GM18907 (cell line): ENCODE results near the gene HMCN1.

Experiments
- ATAC-seq: cut with Tn5 transposase; IDR thresholded peaks from one replicate; pipeline ENCODE4 v1.9.1; 2021; ENCODE audit warnings: mild to moderate bottlenecking, moderate library complexity; ENCODE audit not compliant: unreplicated experiment

The HMCN1 gene

DNA sequence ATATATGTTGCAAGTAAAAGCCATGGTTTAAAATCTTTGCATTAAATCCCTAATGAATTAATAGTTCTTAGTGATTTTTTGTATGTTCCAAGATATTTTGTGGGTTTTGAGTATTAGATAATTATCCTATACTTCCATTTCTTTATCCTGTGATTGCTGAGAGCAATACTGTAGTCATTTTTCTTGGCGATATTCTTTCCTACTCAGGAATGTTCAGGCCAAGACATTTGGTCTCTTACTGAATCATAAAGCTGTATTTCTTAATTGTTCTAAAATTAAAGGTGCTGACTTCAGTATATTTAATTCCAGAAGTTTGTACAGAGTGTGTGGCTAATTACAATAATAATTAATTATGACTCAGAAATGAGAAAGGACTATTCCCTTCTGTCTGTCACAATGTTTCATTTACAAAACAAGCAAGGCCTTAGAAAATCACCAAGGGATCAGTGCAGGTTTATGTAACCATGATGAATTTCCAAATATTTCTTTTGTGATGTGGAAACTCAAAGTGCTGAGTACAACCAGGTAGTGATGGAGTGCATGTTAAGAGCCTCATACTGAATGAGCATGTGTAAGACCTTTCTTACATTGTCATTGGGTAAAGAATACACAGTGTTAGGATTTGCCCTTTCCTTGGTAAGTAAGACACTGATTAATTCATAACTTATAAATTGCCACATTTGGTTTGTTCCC is 161.2 kb downstream of the HMCN1 start:
- no peak for ATAC-seq

DNA sequence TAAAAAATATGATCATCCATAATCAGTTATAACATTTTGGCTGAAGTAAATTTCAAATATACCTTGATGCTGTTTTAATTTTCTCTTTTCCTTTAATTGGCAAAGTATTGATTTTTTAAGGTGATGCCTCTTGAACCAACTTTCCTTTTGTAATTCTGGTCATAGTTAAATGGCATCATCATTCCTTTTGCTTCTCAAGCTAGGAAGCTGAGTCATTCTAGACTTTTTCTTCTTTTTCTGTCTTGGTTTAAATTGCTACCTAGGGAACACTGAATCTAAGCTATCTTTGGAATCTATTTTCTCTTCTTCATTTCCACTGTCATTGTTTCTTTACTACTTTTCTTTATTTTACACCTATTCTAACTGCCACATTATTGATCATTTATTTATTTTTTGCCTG is 162.7 kb downstream of the HMCN1 start:
- ATAC-seq, result no peak

GRCh38 chr1:185906186-185906585 is 172.0 kb downstream of the HMCN1 start:
- ATAC-seq, result no peak

DNA sequence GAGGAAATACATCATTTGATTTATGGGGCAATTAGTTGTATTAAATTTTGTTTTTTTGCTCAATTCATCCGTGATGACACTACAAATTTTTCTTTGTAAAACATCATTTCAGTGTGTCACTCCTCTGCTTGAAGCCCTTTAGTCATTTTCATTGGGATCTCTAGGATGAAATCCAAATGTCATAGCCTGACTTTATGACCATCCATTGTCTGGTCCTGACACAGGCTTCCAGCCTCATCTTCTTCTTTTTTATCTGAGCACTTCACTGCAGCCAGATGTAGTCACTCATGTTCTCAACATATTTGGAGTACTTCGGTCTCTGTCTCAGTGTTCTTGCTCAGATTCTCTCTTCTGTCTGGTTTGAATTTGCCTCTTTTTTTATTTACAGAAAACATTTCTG is 173.1 kb downstream of the HMCN1 start:
- no peak for ATAC-seq

DNA sequence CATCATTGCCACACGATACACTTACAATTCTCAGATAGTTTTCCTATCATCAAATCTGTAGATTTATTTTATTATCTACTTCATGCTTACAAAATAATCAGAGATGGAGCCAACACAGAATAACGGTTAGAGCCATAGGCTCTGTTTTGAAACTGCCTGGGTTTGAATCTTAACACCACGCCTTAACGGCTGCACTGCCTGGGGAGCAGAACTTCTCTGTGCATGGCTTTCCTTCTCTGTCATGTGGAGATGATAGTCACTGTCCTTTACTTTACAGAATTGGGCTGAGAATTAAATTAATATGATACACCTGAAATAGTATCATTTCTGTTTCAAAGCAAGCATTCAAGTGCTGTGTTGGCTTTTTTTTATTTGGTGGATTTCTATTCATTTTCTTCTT is 177.8 kb downstream of the HMCN1 start:
- no peak for ATAC-seq

DNA sequence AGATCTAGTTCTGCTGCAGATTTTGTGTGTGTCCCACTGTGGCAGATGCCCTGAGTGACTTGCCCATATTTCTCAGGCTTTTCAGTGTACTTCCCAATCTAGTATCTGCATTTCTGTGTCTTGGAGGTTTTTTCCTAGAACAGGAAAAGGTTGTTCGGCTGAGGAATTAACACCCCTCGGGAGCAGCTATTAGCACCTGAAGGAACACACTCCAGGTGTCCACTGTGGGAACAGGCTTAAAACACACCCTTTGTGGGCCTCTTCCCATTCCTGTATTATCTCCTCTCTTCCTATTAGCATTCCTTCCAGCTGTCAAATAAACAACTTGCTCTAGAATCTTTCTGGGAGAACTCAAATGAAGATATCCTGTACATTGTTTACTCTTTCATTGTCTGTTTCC is 178.3 kb downstream of the HMCN1 start:
- no peak for ATAC-seq

DNA sequence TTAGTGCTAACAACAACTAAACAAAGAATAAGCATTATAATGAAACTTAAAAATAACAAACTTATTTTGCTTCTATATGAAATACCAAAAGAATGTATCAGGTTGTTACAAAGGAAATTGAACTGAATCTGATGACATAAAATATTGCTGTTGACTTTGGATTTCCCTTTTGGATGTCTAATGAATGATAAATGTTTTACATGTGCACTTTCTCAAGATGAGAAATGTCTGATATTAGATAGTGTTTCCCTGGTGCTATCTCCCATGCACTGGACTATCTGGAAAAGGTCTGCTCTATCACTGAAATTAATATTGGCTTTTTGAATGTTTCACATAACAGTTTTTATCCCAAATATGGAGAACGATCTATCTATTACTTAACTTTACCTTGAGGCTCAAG is 179.9 kb downstream of the HMCN1 start:
- no peak for ATAC-seq

DNA sequence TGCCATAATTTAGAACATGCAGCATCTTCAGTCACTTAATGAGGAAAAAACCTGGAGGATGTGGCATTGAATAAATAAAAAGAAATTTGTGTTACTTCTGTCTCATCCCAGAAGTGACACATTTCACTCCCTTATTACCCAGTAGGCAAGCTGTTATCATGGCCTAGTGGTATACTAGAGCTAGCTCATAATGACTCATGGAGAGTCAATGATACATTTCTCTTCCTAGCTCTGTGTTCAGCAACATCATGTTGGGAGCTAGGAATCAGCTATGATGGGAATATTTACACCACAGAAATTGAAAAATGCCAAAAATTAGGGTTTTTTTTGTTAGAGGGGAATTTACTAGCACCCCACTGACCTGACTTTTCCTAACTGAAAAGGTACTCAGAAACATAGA is 182.7 kb downstream of the HMCN1 start:
- no peak for ATAC-seq

DNA sequence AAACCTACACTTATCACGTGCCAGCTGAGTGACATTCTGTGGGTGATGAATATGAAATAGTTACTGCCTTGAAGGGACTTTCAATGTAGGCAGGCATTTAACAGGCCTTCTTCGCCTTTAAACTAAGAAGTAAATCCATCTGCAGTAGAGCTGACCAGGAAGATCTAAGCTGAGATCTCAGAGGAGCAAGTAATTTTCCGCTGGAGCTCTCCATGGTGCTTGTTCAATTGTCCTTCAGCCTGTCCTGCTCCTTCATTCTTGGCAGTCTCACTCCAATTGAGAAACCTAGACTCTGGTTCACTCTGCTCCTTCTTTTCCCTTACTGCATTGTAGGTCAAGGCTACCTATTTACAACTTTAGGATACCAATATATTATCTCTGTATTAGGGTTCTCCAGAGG is 183.5 kb downstream of the HMCN1 start:
- no peak for ATAC-seq

- ATAC-seq, result peak; percentile 79
Observed at GRCh38 chr1:185920602-185921001, 186.4 kb downstream of the HMCN1 start.

GRCh38 chr1:185921636-185922035 is 187.4 kb downstream of the HMCN1 start:
- no peak for ATAC-seq

GRCh38 chr1:185926588-185926987 is 192.4 kb downstream of the HMCN1 start:
- no peak for ATAC-seq

DNA sequence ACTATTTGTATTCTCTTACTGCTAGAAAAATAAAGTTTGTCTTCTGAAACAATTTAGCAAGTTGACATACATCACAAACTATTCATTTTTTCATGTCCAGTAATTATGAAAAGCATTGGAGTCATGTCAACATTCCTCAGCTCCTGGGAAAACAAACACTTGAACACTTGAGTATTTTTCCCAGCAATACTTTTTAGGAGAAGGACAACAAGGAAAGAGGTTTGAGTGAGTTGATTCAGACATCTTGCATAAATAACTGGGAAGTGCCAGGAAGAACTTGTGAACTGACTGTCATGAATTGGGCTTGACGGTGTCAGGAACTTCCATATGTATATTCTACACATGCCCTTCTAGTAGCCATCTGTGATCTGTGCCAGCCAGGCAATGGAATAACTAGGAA is 195.6 kb downstream of the HMCN1 start:
- ATAC-seq, result no peak

DNA sequence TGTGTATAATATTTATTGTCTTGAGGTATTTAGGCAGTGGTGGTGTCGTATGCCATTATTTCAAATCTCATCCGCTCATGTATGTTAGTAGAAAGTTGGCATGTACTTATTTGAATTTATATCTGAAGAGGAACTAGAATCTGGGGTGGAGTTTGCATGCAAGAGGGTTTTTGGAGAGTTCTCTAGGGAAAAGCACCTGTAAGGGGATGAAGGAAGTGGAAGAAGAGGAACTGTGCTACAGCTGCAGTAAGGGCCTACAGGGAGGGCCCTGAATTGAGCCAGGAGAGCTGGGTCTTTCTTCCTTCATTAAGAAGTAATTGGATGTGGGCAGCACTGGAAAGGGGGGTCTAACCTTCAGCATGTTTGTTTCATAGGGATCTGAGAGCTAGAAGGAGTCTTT is 197.2 kb downstream of the HMCN1 start:
- ATAC-seq, result no peak

DNA sequence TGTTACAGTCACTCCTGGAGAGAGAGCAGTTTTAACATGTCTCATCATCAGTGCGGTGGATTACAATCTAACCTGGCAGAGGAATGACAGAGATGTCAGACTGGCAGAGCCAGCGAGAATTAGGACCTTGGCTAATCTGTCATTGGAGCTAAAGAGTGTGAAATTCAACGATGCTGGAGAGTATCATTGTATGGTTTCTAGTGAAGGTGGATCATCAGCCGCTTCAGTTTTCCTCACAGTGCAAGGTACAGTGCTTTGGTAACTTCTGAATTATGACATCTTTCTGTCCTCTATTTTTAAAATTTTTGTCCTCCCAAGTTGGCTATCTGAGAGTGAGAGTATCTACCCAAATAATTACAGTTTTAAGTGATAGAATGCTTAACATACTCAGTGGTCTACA is 199.4 kb downstream of the HMCN1 start:
- ATAC-seq, result no peak

DNA sequence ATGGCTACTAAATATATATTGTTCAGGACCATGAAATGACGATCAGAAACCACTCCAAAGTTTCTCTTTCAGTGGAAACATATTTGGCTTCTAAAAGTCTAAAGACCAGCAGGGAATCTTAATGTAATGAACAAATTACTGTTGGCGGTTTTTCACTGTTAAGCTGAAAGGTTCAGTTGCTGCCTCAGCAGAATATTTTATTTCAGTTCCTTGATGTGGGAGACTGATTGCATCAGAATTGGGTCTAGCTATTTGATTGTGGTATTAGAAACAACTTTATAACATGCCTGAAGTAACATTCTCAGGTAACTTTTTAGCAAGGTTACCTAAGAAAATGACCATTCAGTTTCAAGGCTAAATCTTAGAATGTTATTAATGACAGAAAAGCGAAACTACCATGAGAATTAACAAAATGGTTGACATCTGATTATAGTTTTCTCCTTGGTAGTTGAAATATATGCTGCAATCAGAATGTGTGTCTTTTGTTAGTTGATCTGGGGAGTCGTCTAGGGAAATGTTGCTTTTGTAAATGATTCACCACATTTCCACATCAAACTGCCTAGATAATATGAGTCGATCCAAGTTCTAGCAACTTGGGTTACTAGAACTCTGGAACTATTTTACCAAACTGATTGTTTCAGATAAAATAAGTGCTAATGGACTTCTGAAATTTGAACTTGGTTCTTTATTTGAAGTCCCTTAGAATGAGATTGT is 200.4 kb downstream of the HMCN1 start:
- ATAC-seq, result no peak

DNA sequence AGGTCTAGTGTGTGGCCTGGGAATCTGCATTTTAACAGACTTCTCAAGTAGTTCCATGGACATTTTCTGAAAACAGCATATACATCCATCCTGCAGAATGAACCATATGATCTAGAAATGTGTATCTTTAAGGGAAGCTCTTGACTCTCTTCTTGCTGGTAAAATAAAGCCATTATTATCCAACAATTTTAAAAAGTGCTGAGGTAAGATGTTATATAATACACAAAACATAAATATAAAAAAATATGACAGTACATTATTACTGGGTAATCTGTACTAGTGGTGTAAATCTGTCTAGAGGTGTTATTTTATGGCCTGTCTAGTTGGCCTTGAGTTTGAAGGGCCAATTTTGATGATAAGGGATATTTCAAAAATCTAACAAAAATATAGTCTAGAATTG is 201.2 kb downstream of the HMCN1 start:
- ATAC-seq, result no peak

GRCh38 chr1:185936641-185937040 is 202.4 kb downstream of the HMCN1 start:
- ATAC-seq, result no peak

DNA sequence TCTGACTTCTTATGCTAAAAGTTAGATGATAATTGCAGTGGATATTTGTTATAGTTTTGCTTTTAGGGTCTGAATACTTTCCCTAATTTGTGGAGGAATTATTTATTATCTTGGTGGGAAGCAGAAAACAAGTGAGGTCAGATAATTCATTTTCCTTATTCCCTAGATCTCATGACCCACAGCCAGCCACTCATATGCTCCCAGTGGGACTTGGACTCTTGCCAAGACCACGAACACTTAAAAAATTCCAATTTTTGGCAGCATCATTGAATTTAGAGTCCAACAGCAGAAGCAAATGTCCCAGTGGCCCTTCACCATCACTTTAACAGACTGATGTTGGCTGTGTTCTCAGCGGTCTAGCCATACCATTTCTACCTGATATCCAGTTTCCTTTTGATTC is 204.2 kb downstream of the HMCN1 start:
- ATAC-seq, result no peak

DNA sequence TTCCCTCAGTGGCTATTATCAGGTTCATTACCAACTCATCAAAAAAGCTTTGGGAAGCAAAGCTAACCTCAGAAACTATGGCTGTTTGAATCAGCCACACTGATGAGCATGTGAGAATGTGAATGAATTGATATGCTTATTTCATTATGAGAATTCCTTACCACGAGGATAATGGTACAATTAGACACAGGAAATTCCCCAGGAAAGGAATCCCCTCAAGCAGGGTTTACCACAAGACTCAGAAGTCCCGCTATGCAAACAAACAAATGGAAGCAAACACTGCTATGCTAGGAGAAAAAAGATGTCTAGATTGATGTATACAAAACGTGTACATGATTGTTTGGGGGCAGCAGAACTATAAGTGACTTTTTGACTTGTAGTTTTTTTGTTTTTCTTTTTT is 205.0 kb downstream of the HMCN1 start:
- no peak for ATAC-seq

DNA sequence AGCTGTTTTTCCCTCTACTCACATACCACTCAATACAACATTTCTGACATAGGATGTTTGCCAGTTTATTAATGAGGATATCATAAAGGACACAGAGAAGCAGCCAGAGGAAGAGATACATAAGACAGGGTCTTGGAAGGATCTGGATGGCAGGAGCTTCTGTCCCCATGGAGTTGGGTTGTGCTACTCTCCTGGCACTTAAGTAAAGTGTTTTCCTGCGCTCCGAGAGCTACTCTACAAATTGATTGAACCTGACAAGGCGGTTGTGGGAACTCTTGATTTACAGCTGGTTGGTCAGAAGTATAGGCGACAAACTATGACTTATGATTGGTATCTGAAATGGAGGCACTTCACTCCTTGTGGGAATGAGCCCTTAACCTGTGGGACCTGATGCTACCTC is 208.8 kb downstream of the HMCN1 start:
- ATAC-seq, result no peak

GRCh38 chr1:185956881-185957280 is 222.7 kb downstream of the HMCN1 start:
- ATAC-seq, result no peak
